ENCODE data around the gene KHDRBS2.

DNA sequence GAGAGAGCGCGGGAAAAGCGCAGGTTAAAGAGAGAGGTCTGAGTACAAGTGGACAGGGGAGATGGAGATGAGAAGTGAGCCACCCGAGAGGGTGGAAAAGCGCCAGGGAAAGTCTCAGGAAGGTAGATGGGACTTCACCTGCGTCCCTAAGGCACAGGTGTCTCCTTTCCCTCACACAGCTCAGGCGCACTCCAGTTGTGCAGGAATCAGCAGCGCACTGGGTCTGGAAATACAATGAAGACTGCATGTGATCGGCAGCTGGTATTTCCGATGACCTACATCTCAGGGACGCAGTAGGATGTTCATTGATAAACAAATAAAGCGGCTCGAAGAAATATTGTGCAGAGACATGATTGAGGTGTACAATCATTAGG lies 432 bp upstream of the KHDRBS2 start:
- TF ChIP-seq, protein P1, sequence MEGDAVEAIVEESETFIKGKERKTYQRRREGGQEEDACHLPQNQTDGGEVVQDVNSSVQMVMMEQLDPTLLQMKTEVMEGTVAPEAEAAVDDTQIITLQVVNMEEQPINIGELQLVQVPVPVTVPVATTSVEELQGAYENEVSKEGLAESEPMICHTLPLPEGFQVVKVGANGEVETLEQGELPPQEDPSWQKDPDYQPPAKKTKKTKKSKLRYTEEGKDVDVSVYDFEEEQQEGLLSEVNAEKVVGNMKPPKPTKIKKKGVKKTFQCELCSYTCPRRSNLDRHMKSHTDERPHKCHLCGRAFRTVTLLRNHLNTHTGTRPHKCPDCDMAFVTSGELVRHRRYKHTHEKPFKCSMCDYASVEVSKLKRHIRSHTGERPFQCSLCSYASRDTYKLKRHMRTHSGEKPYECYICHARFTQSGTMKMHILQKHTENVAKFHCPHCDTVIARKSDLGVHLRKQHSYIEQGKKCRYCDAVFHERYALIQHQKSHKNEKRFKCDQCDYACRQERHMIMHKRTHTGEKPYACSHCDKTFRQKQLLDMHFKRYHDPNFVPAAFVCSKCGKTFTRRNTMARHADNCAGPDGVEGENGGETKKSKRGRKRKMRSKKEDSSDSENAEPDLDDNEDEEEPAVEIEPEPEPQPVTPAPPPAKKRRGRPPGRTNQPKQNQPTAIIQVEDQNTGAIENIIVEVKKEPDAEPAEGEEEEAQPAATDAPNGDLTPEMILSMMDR (IDR thresholded peaks at IDR 0.05), result no peak
- no peak for TF ChIP-seq EZH2 (IDR thresholded peaks at IDR 0.05)

Data from neural progenitor cell (in vitro differentiated cells).